HEK293 (cell line): ENCODE data around the gene TIMM50.

ENCODE experiments used
- CTCF ChIA-PET: fragments of 350-600 bp; formaldehyde crosslinking; extraction: SDS; loops from one replicate; lab custom pipeline; 2021; ENCODE audit warnings: antibody characterized with exemption; lab: Yijun Ruan, JAX
- POLR2A ChIA-PET: fragments of 300-600 bp; formaldehyde crosslinking; extraction: SDS; loops from one replicate; lab custom pipeline; 2020; ENCODE audit warnings: antibody characterized with exemption, inconsistent platforms; lab: Yijun Ruan, JAX
- H3K27ac ChIP-seq: fragments of 200-500 bp; sonication (Bioruptor generic); 2 replicates; pipeline ENCODE4 v1.5.1; 2014; ENCODE audit warnings: low read depth, low read length, control low read depth, inconsistent platforms; ENCODE audit errors: extremely low read depth
- H3K36me3 ChIP-seq, 2 experiments: fragments of 200-500 bp in 1 of 2; sonication (Bioruptor generic) in 1 of 2; 1 replicate in 1 of 2; 2 replicates in 1 of 2; pipeline ENCODE4 v1.5.1; 2014 to 2017; ENCODE audit warnings: inconsistent platforms in 2 of 2, low read length in 2 of 2; ENCODE audit not compliant: control insufficient read depth in 2 of 2, insufficient read depth in 1 of 2
- H3K4me1 ChIP-seq: fragments of 200-500 bp; sonication (Bioruptor generic); 2 replicates; pipeline ENCODE4 v1.5.1; 2014; ENCODE audit warnings: mild to moderate bottlenecking, low read length, inconsistent platforms; ENCODE audit not compliant: control insufficient read depth, insufficient read depth
- H3K4me3 ChIP-seq: 2 replicates; pipeline ENCODE4 v1.5.1; 2011; ENCODE audit warnings: low read depth, mild to moderate bottlenecking, control low read depth, low read length, moderate library complexity
- H3K9me3 ChIP-seq: fragments of 200-500 bp; sonication (Bioruptor generic); 2 replicates; pipeline ENCODE4 v1.5.1; 2014; ENCODE audit warnings: low read depth, low read length, inconsistent platforms; ENCODE audit not compliant: control insufficient read depth, insufficient read depth
- MEIS1 ChIP-seq: sonication (generic); formaldehyde crosslinking; IDR thresholded peaks from 2 replicates; pipeline ENCODE4 v1.8.1; 2022; ENCODE audit warnings: missing genetic modification reagents, mild to moderate bottlenecking, borderline replicate concordance
- MZF1 ChIP-seq: fragments of 450-650 bp; formaldehyde crosslinking; IDR thresholded peaks from 2 replicates; pipeline ENCODE4 v1.5.1; 2017; ENCODE audit warnings: missing biosample characterization, missing genetic modification characterization, borderline replicate concordance
- OVOL3 ChIP-seq: fragments of 450-650 bp; formaldehyde crosslinking; IDR thresholded peaks from 2 replicates; pipeline ENCODE4 v1.5.1; 2016; ENCODE audit warnings: missing biosample characterization, missing genetic modification characterization
- WT1 ChIP-seq: fragments of 450-650 bp; formaldehyde crosslinking; IDR thresholded peaks from 2 replicates; pipeline ENCODE4 v1.5.1; 2016; ENCODE audit warnings: missing biosample characterization, missing genetic modification characterization
- ZBTB8A ChIP-seq: fragments of 450-650 bp; formaldehyde crosslinking; IDR thresholded peaks from 2 replicates; pipeline ENCODE4 v1.5.1; 2016; ENCODE audit warnings: missing biosample characterization, missing genetic modification characterization
- ZFHX2 ChIP-seq: fragments of 450-650 bp; formaldehyde crosslinking; conservative IDR thresholded peaks from 2 replicates; pipeline ENCODE4 v1.5.1; 2016; ENCODE audit warnings: missing biosample characterization, missing genetic modification characterization
- ZFP3 ChIP-seq: fragments of 450-650 bp; formaldehyde crosslinking; IDR thresholded peaks from 2 replicates; pipeline ENCODE4 v1.5.1; 2016; ENCODE audit warnings: low read depth, missing biosample characterization, missing genetic modification characterization
- ZNF121 ChIP-seq: fragments of 450-650 bp; formaldehyde crosslinking; IDR thresholded peaks from 2 replicates; pipeline ENCODE4 v1.5.1; 2016; ENCODE audit warnings: missing biosample characterization, missing genetic modification characterization
- ZNF174 ChIP-seq: fragments of 450-650 bp; formaldehyde crosslinking; IDR thresholded peaks from 2 replicates; pipeline ENCODE4 v1.5.0; 2017; ENCODE audit warnings: missing biosample characterization, mild to moderate bottlenecking, missing genetic modification characterization
- ZNF202 ChIP-seq: fragments of 450-650 bp; formaldehyde crosslinking; IDR thresholded peaks from 2 replicates; pipeline ENCODE4 v1.5.1; 2016; ENCODE audit warnings: missing biosample characterization, missing genetic modification characterization, borderline replicate concordance
- ZNF324 ChIP-seq: fragments of 450-650 bp; formaldehyde crosslinking; IDR thresholded peaks from 2 replicates; pipeline ENCODE4 v1.5.1; 2016; ENCODE audit warnings: missing biosample characterization, missing genetic modification characterization
- ZNF335 ChIP-seq: fragments of 450-650 bp; formaldehyde crosslinking; conservative IDR thresholded peaks from 2 replicates; pipeline ENCODE4 v1.5.1; 2016; ENCODE audit warnings: missing biosample characterization, missing genetic modification characterization
- ZNF423 ChIP-seq: fragments of 450-650 bp; formaldehyde crosslinking; IDR thresholded peaks from 2 replicates; pipeline ENCODE4 v1.5.1; 2016; ENCODE audit warnings: missing biosample characterization, missing genetic modification characterization
- ZNF501 ChIP-seq: fragments of 450-650 bp; formaldehyde crosslinking; IDR thresholded peaks from 2 replicates; pipeline ENCODE4 v1.5.1; 2016; ENCODE audit warnings: missing biosample characterization, missing genetic modification characterization
- ZNF529 ChIP-seq: fragments of 450-650 bp; formaldehyde crosslinking; IDR thresholded peaks from 2 replicates; pipeline ENCODE4 v1.5.1; 2017; ENCODE audit warnings: missing genetic modification characterization, missing biosample characterization; ENCODE audit not compliant: insufficient replicate concordance
- ZNF548 ChIP-seq: fragments of 450-650 bp; formaldehyde crosslinking; IDR thresholded peaks from 2 replicates; pipeline ENCODE4 v1.5.1; 2016; ENCODE audit warnings: missing biosample characterization, missing genetic modification characterization
- ZNF555 ChIP-seq: fragments of 450-650 bp; formaldehyde crosslinking; conservative IDR thresholded peaks from 2 replicates; pipeline ENCODE4 v1.5.1; 2017; ENCODE audit warnings: missing biosample characterization, mild to moderate bottlenecking, missing genetic modification characterization, inconsistent platforms
- ZNF600 ChIP-seq: fragments of 450-650 bp; formaldehyde crosslinking; IDR thresholded peaks from 2 replicates; pipeline ENCODE4 v1.5.1; 2016; ENCODE audit warnings: missing biosample characterization, missing genetic modification characterization
- ZNF654 ChIP-seq: fragments of 450-650 bp; formaldehyde crosslinking; IDR thresholded peaks from 2 replicates; pipeline ENCODE4 v1.5.1; 2016; ENCODE audit warnings: low read depth, missing biosample characterization, missing genetic modification characterization
- TF ChIP-seq, protein P1 (sequence below): fragments of 450-650 bp; formaldehyde crosslinking; IDR thresholded peaks from 2 replicates; pipeline ENCODE4 v1.5.1; 2017; ENCODE audit warnings: missing biosample characterization, missing genetic modification characterization
- TF ChIP-seq, protein P2 (sequence below): fragments of 450-650 bp; formaldehyde crosslinking; IDR thresholded peaks from 2 replicates; pipeline ENCODE4 v1.5.1; 2016; ENCODE audit warnings: missing biosample characterization, missing genetic modification characterization
- TF ChIP-seq, protein P3 (sequence below): fragments of 450-650 bp; IDR thresholded peaks from 2 replicates; pipeline ENCODE4 v1.5.1; 2018; ENCODE audit warnings: missing biosample characterization, mild to moderate bottlenecking, missing genetic modification characterization
- TF ChIP-seq, protein P4 (sequence below): fragments of 450-650 bp; formaldehyde crosslinking; IDR thresholded peaks from 2 replicates; pipeline ENCODE4 v1.5.1; 2017; ENCODE audit warnings: missing biosample characterization, missing genetic modification characterization
- TF ChIP-seq, protein P5 (sequence below): fragments of 450-650 bp; formaldehyde crosslinking; IDR thresholded peaks from 2 replicates; pipeline ENCODE4 v1.5.1; 2017; ENCODE audit warnings: missing biosample characterization, missing genetic modification characterization
- TF ChIP-seq, protein P6 (sequence below): sonication (generic); formaldehyde crosslinking; IDR thresholded peaks from 2 replicates; pipeline ENCODE4 v1.8.1; 2022; ENCODE audit warnings: mild to moderate bottlenecking, moderate library complexity, missing genetic modification reagents

Gene TIMM50

DNA sequence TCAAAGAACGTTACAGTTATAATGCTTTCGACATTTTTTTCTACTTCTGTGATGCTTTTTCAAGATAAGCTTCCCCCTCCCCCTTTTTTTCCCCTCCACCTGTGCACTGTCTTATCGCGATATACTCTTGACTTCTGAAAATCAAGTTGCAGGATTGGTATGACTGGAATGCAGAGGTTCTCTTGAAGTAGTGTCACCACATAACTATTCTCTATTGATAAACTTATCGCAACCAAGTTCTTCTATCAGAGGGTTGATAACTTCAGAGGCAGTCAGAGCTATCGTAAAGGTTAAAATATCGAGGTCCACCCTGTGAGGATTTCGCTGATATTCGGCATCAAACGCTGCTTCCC, 58.5 kb downstream of the TIMM50 start (continued):
- TF ChIP-seq ZNF501 (peak; percentile 72; the same call in 1 of the 2 replicates), ZNF548 (tag by site-specific recombination) (no peak), OVOL3 (tag by site-specific recombination) (no peak), ZNF600 (tag by site-specific recombination) (no peak), MEIS1 (no peak), ZNF423 (no peak), ZNF174 (no peak), ZNF324 (no peak), ZNF555 (no peak)
- TF ChIP-seq, protein P1, sequence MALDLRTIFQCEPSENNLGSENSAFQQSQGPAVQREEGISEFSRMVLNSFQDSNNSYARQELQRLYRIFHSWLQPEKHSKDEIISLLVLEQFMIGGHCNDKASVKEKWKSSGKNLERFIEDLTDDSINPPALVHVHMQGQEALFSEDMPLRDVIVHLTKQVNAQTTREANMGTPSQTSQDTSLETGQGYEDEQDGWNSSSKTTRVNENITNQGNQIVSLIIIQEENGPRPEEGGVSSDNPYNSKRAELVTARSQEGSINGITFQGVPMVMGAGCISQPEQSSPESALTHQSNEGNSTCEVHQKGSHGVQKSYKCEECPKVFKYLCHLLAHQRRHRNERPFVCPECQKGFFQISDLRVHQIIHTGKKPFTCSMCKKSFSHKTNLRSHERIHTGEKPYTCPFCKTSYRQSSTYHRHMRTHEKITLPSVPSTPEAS = no peak
- TF ChIP-seq, protein P2, sequence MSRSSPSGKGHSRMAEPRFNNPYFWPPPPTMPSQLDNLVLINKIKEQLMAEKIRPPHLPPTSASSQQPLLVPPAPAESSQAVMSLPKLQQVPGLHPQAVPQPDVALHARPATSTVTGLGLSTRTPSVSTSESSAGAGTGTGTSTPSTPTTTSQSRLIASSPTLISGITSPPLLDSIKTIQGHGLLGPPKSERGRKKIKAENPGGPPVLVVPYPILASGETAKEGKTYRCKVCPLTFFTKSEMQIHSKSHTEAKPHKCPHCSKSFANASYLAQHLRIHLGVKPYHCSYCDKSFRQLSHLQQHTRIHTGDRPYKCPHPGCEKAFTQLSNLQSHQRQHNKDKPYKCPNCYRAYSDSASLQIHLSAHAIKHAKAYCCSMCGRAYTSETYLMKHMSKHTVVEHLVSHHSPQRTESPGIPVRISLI (tag by site-specific recombination) = peak; percentile 87
- TF ChIP-seq, protein P3, sequence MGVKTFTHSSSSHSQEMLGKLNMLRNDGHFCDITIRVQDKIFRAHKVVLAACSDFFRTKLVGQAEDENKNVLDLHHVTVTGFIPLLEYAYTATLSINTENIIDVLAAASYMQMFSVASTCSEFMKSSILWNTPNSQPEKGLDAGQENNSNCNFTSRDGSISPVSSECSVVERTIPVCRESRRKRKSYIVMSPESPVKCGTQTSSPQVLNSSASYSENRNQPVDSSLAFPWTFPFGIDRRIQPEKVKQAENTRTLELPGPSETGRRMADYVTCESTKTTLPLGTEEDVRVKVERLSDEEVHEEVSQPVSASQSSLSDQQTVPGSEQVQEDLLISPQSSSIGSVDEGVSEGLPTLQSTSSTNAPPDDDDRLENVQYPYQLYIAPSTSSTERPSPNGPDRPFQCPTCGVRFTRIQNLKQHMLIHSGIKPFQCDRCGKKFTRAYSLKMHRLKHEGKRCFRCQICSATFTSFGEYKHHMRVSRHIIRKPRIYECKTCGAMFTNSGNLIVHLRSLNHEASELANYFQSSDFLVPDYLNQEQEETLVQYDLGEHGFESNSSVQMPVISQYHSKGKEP (tag by site-specific recombination) = peak; percentile 12; the same call in 1 of the 2 replicates
- TF ChIP-seq, protein P4, sequence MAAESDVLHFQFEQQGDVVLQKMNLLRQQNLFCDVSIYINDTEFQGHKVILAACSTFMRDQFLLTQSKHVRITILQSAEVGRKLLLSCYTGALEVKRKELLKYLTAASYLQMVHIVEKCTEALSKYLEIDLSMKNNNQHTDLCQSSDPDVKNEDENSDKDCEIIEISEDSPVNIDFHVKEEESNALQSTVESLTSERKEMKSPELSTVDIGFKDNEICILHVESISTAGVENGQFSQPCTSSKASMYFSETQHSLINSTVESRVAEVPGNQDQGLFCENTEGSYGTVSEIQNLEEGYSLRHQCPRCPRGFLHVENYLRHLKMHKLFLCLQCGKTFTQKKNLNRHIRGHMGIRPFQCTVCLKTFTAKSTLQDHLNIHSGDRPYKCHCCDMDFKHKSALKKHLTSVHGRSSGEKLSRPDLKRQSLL (tag by site-specific recombination) = no peak
- TF ChIP-seq, protein P5, sequence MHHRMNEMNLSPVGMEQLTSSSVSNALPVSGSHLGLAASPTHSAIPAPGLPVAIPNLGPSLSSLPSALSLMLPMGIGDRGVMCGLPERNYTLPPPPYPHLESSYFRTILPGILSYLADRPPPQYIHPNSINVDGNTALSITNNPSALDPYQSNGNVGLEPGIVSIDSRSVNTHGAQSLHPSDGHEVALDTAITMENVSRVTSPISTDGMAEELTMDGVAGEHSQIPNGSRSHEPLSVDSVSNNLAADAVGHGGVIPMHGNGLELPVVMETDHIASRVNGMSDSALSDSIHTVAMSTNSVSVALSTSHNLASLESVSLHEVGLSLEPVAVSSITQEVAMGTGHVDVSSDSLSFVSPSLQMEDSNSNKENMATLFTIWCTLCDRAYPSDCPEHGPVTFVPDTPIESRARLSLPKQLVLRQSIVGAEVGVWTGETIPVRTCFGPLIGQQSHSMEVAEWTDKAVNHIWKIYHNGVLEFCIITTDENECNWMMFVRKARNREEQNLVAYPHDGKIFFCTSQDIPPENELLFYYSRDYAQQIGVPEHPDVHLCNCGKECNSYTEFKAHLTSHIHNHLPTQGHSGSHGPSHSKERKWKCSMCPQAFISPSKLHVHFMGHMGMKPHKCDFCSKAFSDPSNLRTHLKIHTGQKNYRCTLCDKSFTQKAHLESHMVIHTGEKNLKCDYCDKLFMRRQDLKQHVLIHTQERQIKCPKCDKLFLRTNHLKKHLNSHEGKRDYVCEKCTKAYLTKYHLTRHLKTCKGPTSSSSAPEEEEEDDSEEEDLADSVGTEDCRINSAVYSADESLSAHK (tag by site-specific recombination) = 0 out of 2 replicates have a peak, but pooled peaks have one; percentile 17

DNA sequence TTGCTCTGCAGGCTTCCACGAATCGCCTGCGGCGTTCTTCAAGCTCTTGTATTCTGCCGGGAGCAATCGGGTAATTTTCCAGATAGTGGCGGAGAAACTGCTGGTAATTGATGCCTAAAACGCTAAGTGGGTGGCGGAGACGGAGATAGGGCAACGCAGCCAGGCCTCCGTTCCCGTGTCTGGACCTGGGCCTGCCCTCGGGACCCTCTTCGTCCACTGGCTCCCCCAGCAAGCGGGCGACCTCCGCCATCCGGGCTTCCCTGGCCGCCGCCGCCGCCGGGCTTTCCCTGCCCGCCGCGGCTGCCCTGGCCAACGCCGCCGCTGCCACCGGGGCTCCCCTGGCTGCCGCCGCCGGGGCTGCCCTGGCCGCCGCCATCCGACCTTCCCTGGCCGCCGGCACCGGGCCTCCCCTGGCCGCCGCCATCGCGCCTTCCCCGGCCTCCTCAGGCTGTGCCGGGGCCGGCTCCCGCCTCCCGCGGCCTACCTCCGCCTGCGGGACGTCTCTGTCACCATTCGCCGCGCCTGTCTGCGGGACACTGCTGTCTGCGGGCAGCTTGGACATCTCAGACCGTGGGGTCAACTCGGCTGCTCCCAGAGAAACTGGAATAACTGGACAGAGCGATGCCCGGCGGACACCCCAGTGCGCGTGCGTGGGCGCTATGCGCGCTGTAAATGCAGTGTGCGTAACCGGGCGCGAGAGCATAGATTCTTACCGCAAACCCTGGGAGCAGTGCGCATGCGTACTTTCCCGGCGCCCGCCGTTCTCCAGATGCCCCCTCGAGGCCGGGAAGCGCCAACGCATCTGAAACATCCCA, 59.1 kb downstream of the TIMM50 start, which contains the start of gene EID2:
Gene EID2, minus strand, starts transcription at position 644 of the 815 bp plus-strand sequence. Its CDS starts 82 bp downstream, at position 562.
- Histone ChIP-seq H3K4me3 (peak within 1 kb of the TSS; percentile 83), H3K4me1 (peaks cover 16% of the 10 kb centered on the region), H3K36me3 (peaks cover 2 to 27% of the 10 kb centered on the region in 2 experiments), H3K27ac (peak within 1 kb of the TSS; percentile 97), H3K9me3 (no peaks in the 10 kb centered on the region)
- POLR2A ChIA-PET = interaction anchor here (0.6 to 2.3 kb wide), 8 partner anchors 10 to 148 kb away, joined by 3 to 30 read pairs (median 4); partner anchors contain the start of genes MED29, PAF1, RPS16 and TIMM50
- CTCF ChIA-PET = interaction anchor here (0.6 to 4.2 kb wide), 25 partner anchors 11 to 512 kb away, joined by 3 to 30 read pairs (median 4); partner anchors contain the start of gene RPS16
- TF ChIP-seq, protein P6, sequence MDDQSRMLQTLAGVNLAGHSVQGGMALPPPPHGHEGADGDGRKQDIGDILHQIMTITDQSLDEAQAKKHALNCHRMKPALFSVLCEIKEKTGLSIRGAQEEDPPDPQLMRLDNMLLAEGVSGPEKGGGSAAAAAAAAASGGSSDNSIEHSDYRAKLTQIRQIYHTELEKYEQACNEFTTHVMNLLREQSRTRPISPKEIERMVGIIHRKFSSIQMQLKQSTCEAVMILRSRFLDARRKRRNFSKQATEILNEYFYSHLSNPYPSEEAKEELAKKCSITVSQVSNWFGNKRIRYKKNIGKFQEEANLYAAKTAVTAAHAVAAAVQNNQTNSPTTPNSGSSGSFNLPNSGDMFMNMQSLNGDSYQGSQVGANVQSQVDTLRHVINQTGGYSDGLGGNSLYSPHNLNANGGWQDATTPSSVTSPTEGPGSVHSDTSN = peak; percentile 56; the same call in 1 of the 2 replicates
- TF ChIP-seq ZNF202 (no peak), ZFP3 (tag by site-specific recombination) (no peak), MZF1 (no peak), ZNF335 (tag by site-specific recombination) (peak; percentile 99), ZFHX2 (tag by site-specific recombination) (peak; percentile 95), ZBTB8A (peak; percentile 55; the same call in 1 of the 2 replicates), ZNF529 (no peak), ZNF121 (tag by site-specific recombination) (no peak), ZNF654 (tag by site-specific recombination) (peak; percentile 55; the same call in 1 of the 2 replicates), WT1 (0 out of 2 replicates have a peak, but pooled peaks have one; percentile 5), ZNF501 (peak; percentile 55; the same call in 1 of the 2 replicates)
- TF ChIP-seq, protein P4 (tag by site-specific recombination) = no peak
